Urinary bladder (tissue), 4 donors: ENCODE results near the gene PLXNB2. TPM values are rescaled to one million over a fixed set of nuclear protein-coding genes. Genes with fewer than 3 reads are reported as not detected.

Source experiments
- DNase-seq: peaks from one replicate; pipeline ENCODE4 v3.0.0-alpha.2; 2015; ENCODE audit errors: extremely low spot score
- H3K27ac ChIP-seq: one replicate; pipeline ENCODE4 v1.5.1; 2013; ENCODE audit warnings: low read depth, mild to moderate bottlenecking, moderate library complexity
- H3K36me3 ChIP-seq: one replicate; pipeline ENCODE4 v1.6.1; 2013; ENCODE audit warnings: mild to moderate bottlenecking, moderate library complexity; ENCODE audit not compliant: insufficient read depth
- H3K4me1 ChIP-seq: one replicate; pipeline ENCODE4 v1.6.1; 2013; ENCODE audit warnings: mild to moderate bottlenecking, moderate library complexity; ENCODE audit not compliant: insufficient read depth
- H3K4me3 ChIP-seq: one replicate; pipeline ENCODE4 v1.5.1; 2013; ENCODE audit warnings: low read depth, low read length
- WGBS: extraction: QIAGEN DNeasy Blood & Tissue Kit; methylation state at CpG from one replicate; pipeline ENCODE4 v1.1.7; 2013; 5-methylcytosine and 5-hydroxymethylcytosine counted together
- polyA plus RNA-seq: library from polyadenylated mRNA; stranded (reverse); fragments of 200-250 nt; gene quantifications from one replicate; pipeline ENCODE4 v1.2.3, GENCODE V29; 2013
- total RNA-seq: library from RNA; depleted of rRNA; stranded (reverse); fragments of >200 nt; gene quantifications from one replicate; pipeline ENCODE4 v1.2.3, GENCODE V29; 2014
- donor health status: healthy with polysubstance abuse.
- donor health status: healthy.

Gene PLXNB2
- total and polyA plus RNA-seq, 2 donors = 61.7 to 106 TPM

GRCh38 chr22:50302564-50302963 is 4.9 kb downstream of the PLXNB2 start:
- DNase-seq = no peak
- Histone ChIP-seq H3K27ac (peak overlapping the region; percentile 51), H3K36me3 (no peaks in the 10 kb centered on the region), H3K4me1 (peaks cover 2% of the 10 kb centered on the region), H3K4me3 (no peak overlapping the region)
- WGBS = 52% methylated on average over 5 of the region's 5 CpGs

GRCh38 chr22:50302041-50302541 is 5.4 kb downstream of the PLXNB2 start:
- Histone ChIP-seq H3K4me1 (peaks cover 2% of the 10 kb centered on the region), H3K4me3 (no peak overlapping the region)
- no peak for DNase-seq

GRCh38 chr22:50301581-50301991 is 5.9 kb downstream of the PLXNB2 start:
- H3K27ac ChIP-seq = no peak overlapping the region
- H3K4me3 ChIP-seq = no peak overlapping the region
- DNase-seq = no peak

More at GRCh38 chr22:50302041-50302541, 5.4 kb downstream of the PLXNB2 start:
- no peaks in the 10 kb centered on the region for H3K36me3 ChIP-seq
- peak overlapping the region; percentile 51 for H3K27ac ChIP-seq
- WGBS = 42% methylated on average over 9 of the region's 9 CpGs

GRCh38 chr22:50300620-50301257 is 6.7 kb downstream of the PLXNB2 start:
- H3K4me1 ChIP-seq = peaks cover 2% of the 10 kb centered on the region
- H3K27ac ChIP-seq = no peak overlapping the region
- no peak for DNase-seq
- H3K4me3 ChIP-seq = no peak overlapping the region
- 79% methylated on average over 14 of the region's 14 CpGs for WGBS
- no peaks in the 10 kb centered on the region for H3K36me3 ChIP-seq

More at GRCh38 chr22:50301581-50301991, 5.9 kb downstream of the PLXNB2 start:
- WGBS = 34% methylated on average over 17 of the region's 17 CpGs
- Histone ChIP-seq H3K4me1 (peaks cover 2% of the 10 kb centered on the region), H3K36me3 (no peaks in the 10 kb centered on the region)

- no peak for DNase-seq
- WGBS = 36% methylated on average over 93 of the region's 93 CpGs
- Histone ChIP-seq H3K27ac (no peak overlapping the region), H3K4me1 (peaks cover 2% of the 10 kb centered on the region), H3K4me3 (peak overlapping the region; percentile 42), H3K36me3 (no peaks in the 10 kb centered on the region)
Measured at GRCh38 chr22:50299785-50300619, 7.4 kb downstream of the PLXNB2 start.

GRCh38 chr22:50298937-50299784 is 8.3 kb downstream of the PLXNB2 start:
- peak overlapping the region; percentile 42 for H3K4me3 ChIP-seq
- WGBS = 30% methylated on average over 59 of the region's 59 CpGs
- no peaks in the 10 kb centered on the region for H3K36me3 ChIP-seq
- no peak for DNase-seq
- H3K4me1 ChIP-seq = peaks cover 2% of the 10 kb centered on the region
- peak overlapping the region; percentile 4 for H3K27ac ChIP-seq

- DNase-seq = no peak
- Histone ChIP-seq H3K4me3 (no peak overlapping the region), H3K27ac (no peak overlapping the region), H3K36me3 (no peaks in the 10 kb centered on the region), H3K4me1 (no peaks in the 10 kb centered on the region)
- WGBS = 82% methylated on average over 4 of the region's 4 CpGs
Measured at GRCh38 chr22:50298266-50298637, 9.2 kb downstream of the PLXNB2 start.

GRCh38 chr22:50297510-50298265 is 9.8 kb downstream of the PLXNB2 start:
- Histone ChIP-seq H3K27ac (peak overlapping the region; percentile 14), H3K4me1 (no peaks in the 10 kb centered on the region), H3K36me3 (no peaks in the 10 kb centered on the region), H3K4me3 (no peak overlapping the region)
- 86% methylated on average over 20 of the region's 20 CpGs for WGBS
- DNase-seq = no peak

GRCh38 chr22:50296658-50297490 is 10.6 kb downstream of the PLXNB2 start:
- no peak for DNase-seq
- H3K4me3 ChIP-seq = no peak overlapping the region
- 69% methylated on average over 29 of the region's 29 CpGs for WGBS
- peak overlapping the region; percentile 14 for H3K27ac ChIP-seq
- no peaks in the 10 kb centered on the region for H3K4me1 ChIP-seq
- no peaks in the 10 kb centered on the region for H3K36me3 ChIP-seq

GRCh38 chr22:50294319-50294656 is 13.2 kb downstream of the PLXNB2 start:
- H3K36me3 ChIP-seq = peaks cover 3% of the 10 kb centered on the region
- H3K4me3 ChIP-seq = no peak overlapping the region
- H3K27ac ChIP-seq = peak overlapping the region; percentile 76
- no peak for DNase-seq
- 46% methylated on average over 5 of the region's 5 CpGs for WGBS
- H3K4me1 ChIP-seq = no peaks in the 10 kb centered on the region

GRCh38 chr22:50293441-50294318 is 13.8 kb downstream of the PLXNB2 start:
- Histone ChIP-seq H3K4me1 (no peaks in the 10 kb centered on the region), H3K36me3 (peaks cover 3% of the 10 kb centered on the region)

More at GRCh38 chr22:50293441-50294318, 13.8 kb downstream of the PLXNB2 start:
- H3K4me3 ChIP-seq = peak overlapping the region; percentile 5
- 17% methylated on average over 42 of the region's 42 CpGs for WGBS
- no peak for DNase-seq
- peak overlapping the region; percentile 76 for H3K27ac ChIP-seq
